ENCODE results near the gene ADCK2. TPM values are rescaled to one million over a fixed set of nuclear protein-coding genes. Genes with fewer than 3 reads are reported as not detected.
"Not testable (repeated sequence)": the region's sequence is repeated elsewhere in the genome, so short reads cannot be mapped to it uniquely, and the experiment has no call there.

The ADCK2 gene
- total RNA-seq, 4 donors from 2014 or later: 19.9 to 46.1 (median 32.7) TPM

DNA sequence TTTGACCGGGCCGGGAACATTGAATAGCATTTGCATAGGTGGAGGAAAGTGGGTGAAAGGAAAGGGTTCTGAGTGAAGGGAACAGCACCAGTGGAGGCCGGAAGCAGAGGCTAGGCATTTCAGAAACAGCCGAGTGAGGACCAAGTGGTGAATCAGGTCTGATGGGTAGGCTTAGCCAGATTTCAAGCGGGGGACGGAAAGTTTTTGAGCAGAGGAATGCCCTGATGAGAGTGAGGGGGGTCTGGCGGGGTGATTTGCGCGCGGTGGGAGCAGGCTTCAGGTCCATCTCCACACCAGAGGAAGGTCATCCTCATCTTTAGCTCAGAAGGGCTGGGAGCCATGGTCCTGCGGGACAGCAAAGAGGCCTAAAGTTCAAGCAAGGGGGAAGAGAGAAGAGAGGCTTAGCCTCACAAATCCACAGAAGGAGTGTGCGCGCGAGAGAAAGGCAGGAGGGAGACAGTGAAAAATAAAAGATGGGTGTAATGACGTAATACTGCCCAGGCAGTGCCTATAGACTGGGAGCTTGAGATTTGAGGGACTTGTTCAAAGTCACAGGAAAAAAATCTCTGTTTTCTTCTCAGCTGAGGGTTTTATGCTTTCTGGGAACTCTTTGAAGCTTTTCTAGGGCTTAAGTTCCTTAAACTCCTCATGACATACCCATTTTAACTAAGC, 31.1 kb upstream of the ADCK2 start:
- H3K4me3 ChIP-seq (replicated peaks in 1 of 3): no peak overlapping the region
- no peak for TF ChIP-seq POLR2A (IDR thresholded peaks at IDR 0.05)
- TF ChIP-seq, protein P1, sequence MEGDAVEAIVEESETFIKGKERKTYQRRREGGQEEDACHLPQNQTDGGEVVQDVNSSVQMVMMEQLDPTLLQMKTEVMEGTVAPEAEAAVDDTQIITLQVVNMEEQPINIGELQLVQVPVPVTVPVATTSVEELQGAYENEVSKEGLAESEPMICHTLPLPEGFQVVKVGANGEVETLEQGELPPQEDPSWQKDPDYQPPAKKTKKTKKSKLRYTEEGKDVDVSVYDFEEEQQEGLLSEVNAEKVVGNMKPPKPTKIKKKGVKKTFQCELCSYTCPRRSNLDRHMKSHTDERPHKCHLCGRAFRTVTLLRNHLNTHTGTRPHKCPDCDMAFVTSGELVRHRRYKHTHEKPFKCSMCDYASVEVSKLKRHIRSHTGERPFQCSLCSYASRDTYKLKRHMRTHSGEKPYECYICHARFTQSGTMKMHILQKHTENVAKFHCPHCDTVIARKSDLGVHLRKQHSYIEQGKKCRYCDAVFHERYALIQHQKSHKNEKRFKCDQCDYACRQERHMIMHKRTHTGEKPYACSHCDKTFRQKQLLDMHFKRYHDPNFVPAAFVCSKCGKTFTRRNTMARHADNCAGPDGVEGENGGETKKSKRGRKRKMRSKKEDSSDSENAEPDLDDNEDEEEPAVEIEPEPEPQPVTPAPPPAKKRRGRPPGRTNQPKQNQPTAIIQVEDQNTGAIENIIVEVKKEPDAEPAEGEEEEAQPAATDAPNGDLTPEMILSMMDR (IDR thresholded peaks at IDR 0.05): no peak
- peaks cover 3 to 8% of the 10 kb centered on the region in 2 donors for H3K4me1 ChIP-seq
- intact Hi-C loops (cut with DNase I): no loop called here
- no peaks in the 10 kb centered on the region for H3K9me3 ChIP-seq
- no peaks in the 10 kb centered on the region for H3K36me3 ChIP-seq
- 63 to 68% methylated on average over 15 of the region's 15 CpGs for WGBS, 2 donors
- no peaks in the 10 kb centered on the region for H3K27me3 ChIP-seq
- H3K27ac ChIP-seq: no peak overlapping the region
- no peak for DNase-seq

DNA sequence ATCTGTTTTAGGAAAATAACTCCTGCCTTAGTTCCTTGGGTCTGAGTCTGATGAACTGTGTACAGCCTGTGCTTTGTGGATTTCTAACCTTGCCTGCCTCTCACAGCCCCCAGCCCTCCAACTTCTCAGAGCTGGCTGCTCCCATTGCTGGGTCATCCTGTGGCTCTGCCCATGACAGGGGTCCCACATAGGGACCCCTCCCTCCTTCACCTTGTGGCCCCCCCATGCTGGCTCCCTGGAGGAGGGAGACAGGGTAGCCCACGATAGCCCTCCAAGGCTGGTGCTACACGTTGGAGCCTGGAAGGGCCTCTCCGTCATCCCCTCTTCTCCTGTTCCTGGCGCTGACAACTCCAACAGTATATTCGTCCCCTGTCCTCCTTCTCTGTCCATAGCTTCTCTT, 29.3 kb upstream of the ADCK2 start:
- DNase-seq: no peak
- Histone ChIP-seq H3K36me3 (no peaks in the 10 kb centered on the region), H3K27ac (no peak overlapping the region), H3K4me1 (peaks cover 3 to 8% of the 10 kb centered on the region in 2 donors), H3K9me3 (no peaks in the 10 kb centered on the region), H3K27me3 (no peaks in the 10 kb centered on the region), H3K4me3 (replicated peaks in 1 of 3) (no peak overlapping the region)
- no peak for TF ChIP-seq POLR2A (IDR thresholded peaks at IDR 0.05)
- TF ChIP-seq, protein P1 (IDR thresholded peaks at IDR 0.05): no peak
- WGBS, 2 donors: 89 to 90% methylated on average over 5 of the region's 5 CpGs
- intact Hi-C loops (cut with DNase I): no loop called here

DNA sequence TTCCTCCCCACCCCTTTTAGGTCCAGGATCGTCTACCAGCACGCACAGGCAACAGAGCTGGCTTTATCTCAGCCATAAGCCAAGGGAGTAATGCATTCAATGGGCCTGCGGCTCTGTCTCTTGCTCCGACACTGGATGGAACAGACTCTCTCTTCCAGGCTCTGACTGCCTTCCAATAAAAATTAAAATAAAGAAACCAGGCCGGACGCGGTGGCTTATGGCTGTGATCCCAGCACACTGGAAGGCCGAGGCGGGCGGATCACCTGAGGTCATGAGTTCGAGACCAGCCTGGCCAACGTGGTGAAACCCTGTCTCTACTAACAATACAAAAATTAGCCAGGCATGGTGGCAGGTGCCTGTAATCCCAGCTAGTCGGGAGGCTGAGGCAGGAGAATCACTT, 28.0 kb upstream of the ADCK2 start:
- DNase-seq; H3K4me1 ChIP-seq; H3K27me3 ChIP-seq; intact Hi-C loops (cut with DNase I); H3K9me3 ChIP-seq; H3K4me3 ChIP-seq (replicated peaks in 1 of 3); H3K36me3 ChIP-seq; H3K27ac ChIP-seq: not testable (repeated sequence)
- 84 to 93% methylated on average over 13 of the region's 13 CpGs for WGBS, 2 donors

DNA sequence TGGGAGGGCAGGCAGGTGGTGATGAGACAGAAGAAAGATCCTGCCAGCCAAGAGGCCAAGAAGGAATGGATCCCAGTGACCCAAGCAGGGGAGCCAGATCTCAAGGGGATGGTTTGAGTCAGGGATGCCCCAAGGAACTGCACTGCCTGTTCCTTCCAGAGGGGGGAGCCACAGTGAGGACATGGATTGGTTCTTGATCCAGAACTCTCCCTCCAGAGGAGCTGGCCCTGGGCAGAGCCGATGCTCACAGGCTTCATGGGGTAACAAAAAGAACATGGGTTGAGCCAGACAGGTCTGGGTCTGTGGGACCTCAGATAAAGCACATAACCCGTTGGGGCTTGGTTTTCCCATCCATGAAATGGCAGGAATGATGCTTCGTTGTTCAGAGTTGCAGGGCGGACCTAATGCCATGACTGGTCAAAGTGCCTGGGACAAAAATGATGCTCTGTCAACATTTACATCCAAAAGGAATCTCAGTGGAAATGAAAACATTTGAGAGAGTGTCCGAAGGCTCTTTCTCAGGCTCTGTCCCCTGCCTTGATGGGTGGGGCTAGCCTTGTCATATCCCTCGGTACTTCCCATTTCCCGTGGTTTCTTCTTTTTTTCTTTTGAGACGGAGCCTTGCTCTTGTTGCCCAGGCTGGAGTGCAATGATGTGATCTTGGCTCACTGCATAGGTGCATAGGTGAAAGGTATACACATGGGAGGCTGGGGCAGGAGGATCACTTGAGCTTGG, 27.4 kb upstream of the ADCK2 start:
- Histone ChIP-seq H3K36me3 (no peaks in the 10 kb centered on the region), H3K4me3 (replicated peaks in 1 of 3) (no peak overlapping the region), H3K27me3 (no peaks in the 10 kb centered on the region), H3K9me3 (no peaks in the 10 kb centered on the region), H3K27ac (no peak overlapping the region), H3K4me1 (no peaks in the 10 kb centered on the region)
- DNase-seq: no peak
- 80 to 84% methylated on average over 8 of the region's 8 CpGs for WGBS, 2 donors
- intact Hi-C loops (cut with DNase I): no loop called here
- TF ChIP-seq POLR2A (IDR thresholded peaks at IDR 0.05): no peak
- TF ChIP-seq, protein P1 (IDR thresholded peaks at IDR 0.05): no peak

DNA sequence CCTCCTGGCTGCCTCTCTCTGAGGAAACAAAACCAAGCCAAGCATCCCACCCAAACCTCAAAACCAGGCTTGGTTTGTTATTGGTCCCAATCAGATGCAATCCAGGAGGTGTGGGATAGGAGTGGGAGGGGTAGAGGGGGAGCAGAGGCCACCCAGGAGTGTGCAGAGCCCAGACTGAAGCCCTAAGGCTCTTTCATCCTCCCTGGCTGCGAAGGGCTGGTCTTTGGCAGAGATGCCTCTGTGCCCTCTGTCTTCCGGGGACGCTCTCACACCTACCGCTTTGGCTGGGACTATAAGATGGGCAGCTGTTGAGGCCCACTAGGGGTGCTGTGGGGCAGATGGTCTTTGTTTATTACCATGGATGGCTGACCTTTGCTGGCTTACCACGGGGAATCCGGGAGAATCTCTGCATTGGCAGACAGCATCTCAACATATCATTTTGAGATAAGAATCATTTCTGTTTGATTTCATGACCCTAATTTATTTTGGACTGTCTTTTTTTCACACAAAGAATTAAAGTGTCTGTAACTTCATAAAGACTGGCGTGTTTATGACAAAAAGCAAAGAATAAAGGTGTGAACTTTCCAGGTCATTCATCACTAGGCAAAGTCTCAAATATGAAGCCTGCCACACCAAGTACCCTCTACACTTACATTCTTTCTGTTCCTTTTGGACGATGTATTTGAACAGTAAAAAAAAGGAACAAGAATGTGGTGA, 25.7 kb upstream of the ADCK2 start:
- no peak for TF ChIP-seq POLR2A (IDR thresholded peaks at IDR 0.05)
- TF ChIP-seq, protein P1 (IDR thresholded peaks at IDR 0.05): peak in 1 of 6 experiments; percentile 37
- WGBS, 2 donors: 24 to 29% methylated on average over 8 of the region's 8 CpGs
- Histone ChIP-seq H3K4me3 (replicated peaks in 1 of 3) (no peak overlapping the region), H3K27ac (no peak overlapping the region), H3K4me1 (no peaks in the 10 kb centered on the region), H3K9me3 (no peaks in the 10 kb centered on the region), H3K27me3 (no peaks in the 10 kb centered on the region), H3K36me3 (no peaks in the 10 kb centered on the region)
- intact Hi-C loops (cut with DNase I): no loop called here
- peak; percentile 21 to 38 for DNase-seq
